Measurements from ENCODE around the gene HK1.

Gene HK1

DNA sequence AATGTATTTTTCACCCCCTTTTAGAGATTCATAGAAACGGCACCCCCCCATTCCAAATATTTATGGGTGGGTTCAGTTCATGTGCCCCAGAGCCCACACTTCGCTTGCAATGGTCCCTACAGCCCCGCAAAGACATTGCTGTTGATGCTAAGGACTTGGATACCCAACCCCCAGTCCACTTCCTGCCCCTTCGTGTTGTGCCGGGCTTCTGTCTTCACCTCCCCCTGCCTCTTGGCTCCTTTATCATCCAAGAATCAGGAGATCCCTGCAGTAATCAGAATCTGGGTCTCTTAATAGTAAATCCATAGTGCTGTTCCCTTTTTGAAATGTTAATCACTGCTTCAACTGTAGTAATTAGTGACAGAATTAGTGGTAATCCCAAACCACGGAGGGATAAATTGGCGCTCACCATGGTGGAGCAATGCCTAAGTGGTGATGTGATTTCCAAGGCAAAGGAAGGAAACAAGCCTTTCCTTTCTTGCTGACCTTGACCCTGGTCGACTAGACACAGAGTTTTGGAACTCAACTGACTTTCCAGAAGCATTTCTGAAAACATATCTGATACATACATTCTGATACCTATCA, 67.7 kb downstream of the HK1 start:
- POLR2A ChIA-PET = interaction anchor here (1.3 kb wide), 1 partner anchor 27 kb away, joined by 4 read pairs; no protein-coding TSS in a partner anchor

DNA sequence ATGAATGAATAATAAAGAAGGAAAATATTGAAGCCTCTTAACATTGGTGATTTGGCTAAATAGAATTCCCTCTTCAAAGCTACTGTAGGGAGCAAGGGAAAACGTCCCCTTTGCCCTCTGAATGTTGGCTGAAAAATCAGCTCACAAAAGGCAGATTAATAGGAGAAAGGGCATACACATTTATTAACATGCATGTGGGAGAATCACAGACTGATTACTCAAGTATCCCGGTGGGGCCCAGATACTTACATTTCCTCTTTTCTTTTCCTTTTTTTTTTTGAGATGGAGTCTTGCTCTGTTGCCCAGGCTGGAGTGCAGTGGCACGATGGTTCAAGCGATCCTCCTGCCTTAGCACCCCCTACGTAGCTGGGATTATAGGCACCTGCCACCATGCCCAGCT, 68.5 kb downstream of the HK1 start:
- Histone ChIP-seq H3K4me3 (ENCODE audit: low read depth, low read length) (no peak overlapping the region), H3K36me3 (ENCODE audit: control insufficient read depth in 2 of 2, insufficient read depth in 1 of 2, low read length in 2 of 2) (peaks cover 0 to 51% of the 10 kb centered on the region in 2 experiments; a peak in 2 of 3 replicates), H3K27ac (ENCODE audit: extremely low read depth, low read depth, low read length) (no peak overlapping the region), H3K9me3 (ENCODE audit: control insufficient read depth, insufficient read depth, low read depth, low read length) (no peaks in the 10 kb centered on the region), H3K4me1 (ENCODE audit: control insufficient read depth, insufficient read depth, low read length) (no peaks in the 10 kb centered on the region)
- POLR2A ChIA-PET = interaction anchor here (0.6 kb wide), 1 partner anchor 587 kb away, joined by 3 read pairs; no protein-coding TSS in a partner anchor
- CTCF ChIA-PET = no interaction called here
- TF ChIP-seq ZNF223 (tag by site-specific recombination; IDR thresholded peaks at IDR 0.05) (no peak), ZNF473 (tag by site-specific recombination; IDR thresholded peaks at IDR 0.05) (no peak), OVOL3 (tag by site-specific recombination; IDR thresholded peaks at IDR 0.05) (no peak), ZNF248 (tag by site-specific recombination; IDR thresholded peaks at IDR 0.05) (no peak), ZNF433 (tag by site-specific recombination; IDR thresholded peaks at IDR 0.05; ENCODE audit: low read depth) (no peak), ZNF549 (tag by site-specific recombination; IDR thresholded peaks at IDR 0.05) (no peak), ZNF843 (tag by site-specific recombination; IDR thresholded peaks at IDR 0.05) (no peak), ZNF571 (tag by site-specific recombination; IDR thresholded peaks at IDR 0.05) (no peak), ZNF585B (tag by site-specific recombination; IDR thresholded peaks at IDR 0.05) (no peak), ZFP69B (tag by site-specific recombination; IDR thresholded peaks at IDR 0.05) (no peak), ZNF221 (tag by site-specific recombination; IDR thresholded peaks at IDR 0.05; ENCODE audit: borderline replicate concordance) (no peak), ZNF548 (tag by site-specific recombination; IDR thresholded peaks at IDR 0.05) (no peak), BCL11A (tag by site-specific recombination; IDR thresholded peaks at IDR 0.05; ENCODE audit: low read depth) (no peak), KLF7 (tag by site-specific recombination; IDR thresholded peaks at IDR 0.05; ENCODE audit: borderline replicate concordance) (no peak), ZNF670 (tag by site-specific recombination; IDR thresholded peaks at IDR 0.05; ENCODE audit: low read depth) (no peak)
- TF ChIP-seq, protein P1, sequence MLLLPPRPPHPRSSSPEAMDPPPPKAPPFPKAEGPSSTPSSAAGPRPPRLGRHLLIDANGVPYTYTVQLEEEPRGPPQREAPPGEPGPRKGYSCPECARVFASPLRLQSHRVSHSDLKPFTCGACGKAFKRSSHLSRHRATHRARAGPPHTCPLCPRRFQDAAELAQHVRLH (tag by site-specific recombination; IDR thresholded peaks at IDR 0.05) = no peak
- TF ChIP-seq, protein P2, sequence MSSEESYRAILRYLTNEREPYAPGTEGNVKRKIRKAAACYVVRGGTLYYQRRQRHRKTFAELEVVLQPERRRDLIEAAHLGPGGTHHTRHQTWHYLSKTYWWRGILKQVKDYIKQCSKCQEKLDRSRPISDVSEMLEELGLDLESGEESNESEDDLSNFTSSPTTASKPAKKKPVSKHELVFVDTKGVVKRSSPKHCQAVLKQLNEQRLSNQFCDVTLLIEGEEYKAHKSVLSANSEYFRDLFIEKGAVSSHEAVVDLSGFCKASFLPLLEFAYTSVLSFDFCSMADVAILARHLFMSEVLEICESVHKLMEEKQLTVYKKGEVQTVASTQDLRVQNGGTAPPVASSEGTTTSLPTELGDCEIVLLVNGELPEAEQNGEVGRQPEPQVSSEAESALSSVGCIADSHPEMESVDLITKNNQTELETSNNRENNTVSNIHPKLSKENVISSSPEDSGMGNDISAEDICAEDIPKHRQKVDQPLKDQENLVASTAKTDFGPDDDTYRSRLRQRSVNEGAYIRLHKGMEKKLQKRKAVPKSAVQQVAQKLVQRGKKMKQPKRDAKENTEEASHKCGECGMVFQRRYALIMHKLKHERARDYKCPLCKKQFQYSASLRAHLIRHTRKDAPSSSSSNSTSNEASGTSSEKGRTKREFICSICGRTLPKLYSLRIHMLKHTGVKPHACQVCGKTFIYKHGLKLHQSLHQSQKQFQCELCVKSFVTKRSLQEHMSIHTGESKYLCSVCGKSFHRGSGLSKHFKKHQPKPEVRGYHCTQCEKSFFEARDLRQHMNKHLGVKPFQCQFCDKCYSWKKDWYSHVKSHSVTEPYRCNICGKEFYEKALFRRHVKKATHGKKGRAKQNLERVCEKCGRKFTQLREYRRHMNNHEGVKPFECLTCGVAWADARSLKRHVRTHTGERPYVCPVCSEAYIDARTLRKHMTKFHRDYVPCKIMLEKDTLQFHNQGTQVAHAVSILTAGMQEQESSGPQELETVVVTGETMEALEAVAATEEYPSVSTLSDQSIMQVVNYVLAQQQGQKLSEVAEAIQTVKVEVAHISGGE (tag by site-specific recombination; conservative IDR thresholded peaks at IDR 0.05; ENCODE audit: low read depth) = no peak

More for the DNA sequence above, 67.7 kb downstream of the HK1 start:
- Histone ChIP-seq H3K9me3 (ENCODE audit: control insufficient read depth, insufficient read depth, low read depth, low read length) (no peaks in the 10 kb centered on the region), H3K4me1 (ENCODE audit: control insufficient read depth, insufficient read depth, low read length) (no peaks in the 10 kb centered on the region), H3K4me3 (ENCODE audit: low read depth, low read length) (no peak overlapping the region), H3K36me3 (ENCODE audit: control insufficient read depth in 2 of 2, insufficient read depth in 1 of 2, low read length in 2 of 2) (peaks cover 0 to 48% of the 10 kb centered on the region in 2 experiments; a peak in 2 of 3 replicates), H3K27ac (ENCODE audit: extremely low read depth, low read depth, low read length) (no peak overlapping the region)
- CTCF ChIA-PET = no interaction called here
- TF ChIP-seq, protein P2 (tag by site-specific recombination; conservative IDR thresholded peaks at IDR 0.05; ENCODE audit: low read depth) = no peak
- TF ChIP-seq ZNF19 (tag by site-specific recombination; IDR thresholded peaks at IDR 0.05; ENCODE audit: low read depth) (no peak), ZNF658 (tag by site-specific recombination; IDR thresholded peaks at IDR 0.05) (no peak), OVOL3 (tag by site-specific recombination; IDR thresholded peaks at IDR 0.05) (no peak), ZNF16 (tag by site-specific recombination; IDR thresholded peaks at IDR 0.05; ENCODE audit: low read depth) (no peak)

Measured in HEK293 (cell line).